ENCODE results near the gene FOSL2.

FOSL2 gene

DNA sequence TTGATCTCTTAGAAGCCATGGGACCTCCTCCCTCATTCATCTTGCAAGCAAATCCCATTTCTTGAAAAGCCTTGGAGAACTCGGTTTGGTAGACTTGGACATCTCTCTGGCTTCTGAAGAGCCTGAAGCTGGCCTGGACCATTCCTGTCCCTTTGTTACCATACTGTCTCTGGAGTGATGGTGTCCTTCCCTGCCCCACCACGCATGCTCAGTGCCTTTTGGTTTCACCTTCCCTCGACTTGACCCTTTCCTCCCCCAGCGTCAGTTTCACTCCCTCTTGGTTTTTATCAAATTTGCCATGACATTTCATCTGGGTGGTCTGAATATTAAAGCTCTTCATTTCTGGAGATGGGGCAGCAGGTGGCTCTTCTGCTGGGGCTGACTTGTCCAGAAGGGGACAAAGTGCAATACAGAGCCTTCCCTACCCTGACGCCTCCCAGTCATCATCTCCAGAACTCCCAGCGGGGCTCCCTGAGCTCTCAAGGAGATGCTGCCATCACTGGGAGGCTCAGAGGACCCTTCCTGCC, 20.0 kb downstream of the FOSL2 start:
- DNase-seq (ENCODE audit: low spot score), result no peak

- no peak for DNase-seq (ENCODE audit: low spot score)
These were observed 20.7 kb downstream of the FOSL2 start for GRCh38 chr2:28413152-28413898.

GRCh38 chr2:28413899-28414295, 21.2 kb downstream of the FOSL2 start:
- no peak for DNase-seq (ENCODE audit: low spot score)

- DNase-seq (ENCODE audit: low spot score), result no peak
These were observed 21.9 kb downstream of the FOSL2 start for GRCh38 chr2:28414583-28414982.

- DNase-seq (ENCODE audit: low spot score), result no peak
These were observed 22.4 kb downstream of the FOSL2 start for GRCh38 chr2:28415010-28415409.

- DNase-seq (ENCODE audit: low spot score), result no peak
These were observed 23.1 kb downstream of the FOSL2 start for GRCh38 chr2:28415715-28416114.

- DNase-seq (ENCODE audit: low spot score), result no peak
These were observed 26.3 kb downstream of the FOSL2 start for GRCh38 chr2:28419003-28419402.

GRCh38 chr2:28419443-28420270, 27.0 kb downstream of the FOSL2 start:
- no peak for DNase-seq (ENCODE audit: low spot score)

DNA sequence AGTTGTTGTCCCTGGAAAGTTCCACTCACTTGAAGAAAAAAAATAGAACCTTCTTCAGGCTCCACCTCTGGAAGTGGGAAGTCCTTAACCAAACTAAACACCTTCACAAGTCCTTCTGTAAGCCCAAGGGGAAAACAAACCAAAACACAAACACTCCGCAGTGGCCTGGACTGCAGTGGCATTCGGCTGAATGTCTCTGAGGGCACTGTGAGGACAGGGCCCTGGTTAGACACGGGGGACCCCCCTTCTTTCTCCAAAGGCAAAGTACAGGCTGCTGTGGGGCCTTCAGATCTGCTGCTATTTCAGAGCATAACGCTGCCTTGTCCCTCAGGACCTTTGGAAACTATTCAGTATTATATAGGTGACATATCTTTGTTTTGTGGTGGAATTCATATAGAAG, 28.1 kb downstream of the FOSL2 start:
- DNase-seq (ENCODE audit: low spot score), result no peak

DNA sequence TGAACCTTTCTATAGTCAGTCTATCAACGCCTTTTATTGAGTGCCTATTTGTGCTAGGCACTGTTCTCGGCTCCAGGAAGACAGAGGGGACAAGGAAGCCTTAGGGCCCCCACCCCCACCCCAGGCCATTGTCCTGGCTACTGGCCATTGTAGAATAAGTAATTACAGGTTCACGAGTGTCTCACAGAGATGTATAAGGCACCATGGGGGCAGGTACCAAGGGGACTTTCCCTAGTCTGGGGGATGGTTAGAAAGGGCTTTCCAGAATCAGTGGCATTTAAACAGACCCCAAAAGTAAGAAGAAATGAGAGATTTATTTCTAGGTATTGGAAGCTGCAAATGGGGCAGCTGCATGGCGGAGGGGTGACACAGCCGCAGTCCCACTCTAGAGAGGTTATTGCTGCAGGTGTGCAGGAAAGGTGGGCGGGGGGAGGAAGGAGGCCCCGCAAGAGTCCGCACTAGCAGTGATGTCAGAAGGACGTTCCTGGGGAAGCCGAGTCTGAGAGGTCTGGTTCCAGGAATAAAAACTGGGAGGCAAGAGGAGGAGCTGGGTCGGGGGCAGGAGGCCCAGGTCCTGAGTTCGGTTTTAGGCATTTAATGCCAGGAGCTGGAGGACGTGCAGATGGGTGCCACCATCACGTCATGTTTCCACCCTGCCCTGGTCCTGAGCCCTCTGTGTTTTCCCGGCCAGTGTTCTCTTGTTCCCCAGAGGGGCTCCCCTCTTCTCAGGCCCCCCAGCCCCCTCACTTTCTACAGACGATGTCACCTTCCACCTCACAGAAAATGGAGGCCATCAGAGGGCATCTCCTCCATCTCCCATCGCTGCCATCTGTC, 30.5 kb downstream of the FOSL2 start:
- no peak for DNase-seq (ENCODE audit: low spot score)

GRCh38 chr2:28423856-28424605, 31.4 kb downstream of the FOSL2 start:
- DNase-seq (ENCODE audit: low spot score), result no peak

GRCh38 chr2:28424799-28425463, 32.3 kb downstream of the FOSL2 start:
- DNase-seq (ENCODE audit: low spot score), result no peak

- DNase-seq (ENCODE audit: low spot score), result no peak
These were observed 32.8 kb downstream of the FOSL2 start for GRCh38 chr2:28425464-28425835.

GRCh38 chr2:28427741-28428415, 35.2 kb downstream of the FOSL2 start:
- no peak for DNase-seq (ENCODE audit: low spot score)

GRCh38 chr2:28428486-28428885, 35.8 kb downstream of the FOSL2 start:
- DNase-seq (ENCODE audit: low spot score), result no peak

GRCh38 chr2:28429636-28430376, 37.1 kb downstream of the FOSL2 start:
- DNase-seq (ENCODE audit: low spot score), result no peak

DNA sequence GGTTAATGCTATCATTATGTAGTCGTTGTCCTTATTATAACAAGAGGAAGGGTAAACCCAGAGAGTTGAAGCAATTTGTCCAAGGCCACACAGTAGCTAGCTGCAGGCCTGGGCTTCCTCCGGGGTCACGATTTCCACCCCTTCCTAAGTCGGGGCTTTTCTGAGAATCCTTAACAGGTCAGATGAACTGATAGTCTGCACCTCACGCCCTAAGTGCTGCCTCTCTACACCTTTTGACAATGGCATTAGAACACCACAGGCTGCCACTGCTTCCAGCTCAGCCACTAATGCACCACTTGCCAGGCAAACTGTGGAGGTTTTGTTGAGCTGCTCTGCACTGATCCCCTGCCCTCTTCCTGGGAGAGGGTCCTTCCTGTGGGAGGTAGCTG, 37.7 kb downstream of the FOSL2 start:
- DNase-seq (ENCODE audit: low spot score), result no peak

DNA sequence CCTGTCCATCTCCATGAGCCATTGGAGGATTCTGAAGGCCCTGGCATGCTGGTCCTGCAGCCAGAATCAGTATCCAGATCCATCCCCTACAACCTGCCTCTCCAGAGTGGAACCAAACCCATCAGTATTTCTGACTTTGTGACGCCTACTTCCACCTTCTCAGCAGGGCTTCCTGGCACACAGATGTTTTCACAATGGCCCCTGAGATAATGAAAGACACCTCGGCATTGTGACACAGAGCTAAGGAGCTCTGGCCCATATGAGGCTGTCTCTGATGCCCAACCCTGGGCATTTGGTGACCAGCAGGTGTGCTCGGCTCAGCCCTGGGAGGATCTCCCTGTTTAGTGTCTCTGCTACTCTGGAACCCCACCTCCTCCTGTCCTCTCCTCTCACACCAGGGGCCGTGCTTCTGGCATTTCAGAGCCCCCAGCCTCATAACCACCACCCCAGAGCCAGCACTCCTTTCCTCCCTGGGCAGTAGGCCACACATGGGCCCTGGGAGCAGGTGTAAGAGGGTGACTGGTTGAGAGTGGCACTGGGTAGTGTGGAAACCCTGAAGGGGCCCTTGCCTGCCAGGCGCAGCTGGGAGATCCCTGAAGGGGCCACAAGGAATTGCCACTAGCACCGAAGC, 38.2 kb downstream of the FOSL2 start:
- DNase-seq (ENCODE audit: low spot score), result no peak

DNA sequence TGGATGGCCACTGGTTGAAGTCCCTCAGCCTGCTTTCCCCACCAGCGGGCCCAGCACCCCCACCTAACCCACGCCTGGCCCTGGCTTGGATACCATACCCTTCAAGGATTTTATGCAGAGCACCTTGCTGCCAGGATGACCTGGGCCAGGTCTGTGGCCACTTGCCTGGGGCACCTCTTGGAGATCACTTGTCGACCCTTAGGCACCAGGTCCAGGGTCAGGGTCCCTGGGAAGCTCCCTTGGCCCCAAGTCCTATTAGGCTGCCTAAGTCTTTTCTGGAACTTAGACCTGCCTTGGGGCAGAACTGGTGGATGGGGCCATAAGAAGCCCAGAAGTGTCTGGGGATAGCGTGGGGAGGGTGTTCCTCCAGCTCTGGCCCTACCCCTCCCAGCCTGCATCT, 39.1 kb downstream of the FOSL2 start:
- DNase-seq (ENCODE audit: low spot score), result no peak

All from AG08396 (cell line).